Lower leg skin (tissue), 4 donors: ENCODE results near the gene ALOX5. TPM values are rescaled to one million over a fixed set of nuclear protein-coding genes. Genes with fewer than 3 reads are reported as not detected.

ENCODE experiments used
- DNase-seq, 2 donors: peaks; one replicate each; pipeline ENCODE4 v3.0.0-alpha.2; 2019; ENCODE audit warnings: low spot score in 2 of 2
- H3K4me3 ChIP-seq: fragments of 200-600 bp; sonication (generic); 2 replicates; pipeline ENCODE4 v1.5.1; 2017; ENCODE audit warnings: mild to moderate bottlenecking, low read depth; ENCODE audit not compliant: poor library complexity, severe bottlenecking
- POLR2A ChIP-seq, 2 donors: fragments of 450-650 bp; IDR thresholded peaks; one replicate each; pipeline ENCODE4 v1.6.1; 2016 to 2017; ENCODE audit warnings: antibody characterized with exemption in 2 of 2, mild to moderate bottlenecking in 1 of 2, moderate library complexity in 1 of 2
- WGBS, 2 donors: methylation state at CpG; one replicate each; pipeline ENCODE4 v1.1.5; 2018; 5-methylcytosine and 5-hydroxymethylcytosine counted together
- intact Hi-C: fragments of 100-400 bp; cut with DNase I; formaldehyde crosslinking; loops from one replicate; pipeline ENCODE4 v1.15.0; 2023; ENCODE audit warnings: low total_unique reads
- total RNA-seq, 4 donors: library from RNA; depleted of rRNA; stranded (reverse); fragments of >200 nt; gene quantifications; one replicate each; pipeline ENCODE4 v1.1.0, GENCODE V29; 2016
- TF ChIP-seq, protein P1 (sequence below), 3 donors: fragments of 450-650 bp; IDR thresholded peaks; one replicate each; pipeline ENCODE4 v1.5.1; 2016; ENCODE audit warnings: antibody characterized with exemption in 3 of 3, mild to moderate bottlenecking in 3 of 3, moderate library complexity in 2 of 3

The ALOX5 gene
- total RNA-seq, 4 donors from 2014 or later = 7.4 to 16.0 (median 11.9) TPM

- DNase-seq = no peak
- WGBS, 2 donors = 36 to 39% methylated on average over 42 to 48 of the region's 50 CpGs
- no peak overlapping the region for H3K4me3 ChIP-seq
- intact Hi-C loops = no loop called here
- TF ChIP-seq, protein P1, sequence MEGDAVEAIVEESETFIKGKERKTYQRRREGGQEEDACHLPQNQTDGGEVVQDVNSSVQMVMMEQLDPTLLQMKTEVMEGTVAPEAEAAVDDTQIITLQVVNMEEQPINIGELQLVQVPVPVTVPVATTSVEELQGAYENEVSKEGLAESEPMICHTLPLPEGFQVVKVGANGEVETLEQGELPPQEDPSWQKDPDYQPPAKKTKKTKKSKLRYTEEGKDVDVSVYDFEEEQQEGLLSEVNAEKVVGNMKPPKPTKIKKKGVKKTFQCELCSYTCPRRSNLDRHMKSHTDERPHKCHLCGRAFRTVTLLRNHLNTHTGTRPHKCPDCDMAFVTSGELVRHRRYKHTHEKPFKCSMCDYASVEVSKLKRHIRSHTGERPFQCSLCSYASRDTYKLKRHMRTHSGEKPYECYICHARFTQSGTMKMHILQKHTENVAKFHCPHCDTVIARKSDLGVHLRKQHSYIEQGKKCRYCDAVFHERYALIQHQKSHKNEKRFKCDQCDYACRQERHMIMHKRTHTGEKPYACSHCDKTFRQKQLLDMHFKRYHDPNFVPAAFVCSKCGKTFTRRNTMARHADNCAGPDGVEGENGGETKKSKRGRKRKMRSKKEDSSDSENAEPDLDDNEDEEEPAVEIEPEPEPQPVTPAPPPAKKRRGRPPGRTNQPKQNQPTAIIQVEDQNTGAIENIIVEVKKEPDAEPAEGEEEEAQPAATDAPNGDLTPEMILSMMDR (IDR thresholded peaks at IDR 0.05) = no peak
- no peak for TF ChIP-seq POLR2A (IDR thresholded peaks at IDR 0.05)
Observed at GRCh38 chr10:45427262-45427969, 53.4 kb downstream of the ALOX5 start.

- 21 to 25% methylated on average over 16 of the region's 16 CpGs for WGBS, 2 donors
- no peak for DNase-seq
- no peak for TF ChIP-seq POLR2A (IDR thresholded peaks at IDR 0.05)
- TF ChIP-seq, protein P1 (IDR thresholded peaks at IDR 0.05) = no peak
- no peak overlapping the region for H3K4me3 ChIP-seq
- intact Hi-C loops = no loop called here
Observed at GRCh38 chr10:45427970-45428366, 54.0 kb downstream of the ALOX5 start.

GRCh38 chr10:45428611-45429510, 54.8 kb downstream of the ALOX5 start:
- TF ChIP-seq, protein P1 (IDR thresholded peaks at IDR 0.05) = no peak
- TF ChIP-seq POLR2A (IDR thresholded peaks at IDR 0.05) = no peak
- DNase-seq = peak in 1 of 2 donors; percentile 59
- WGBS, 2 donors = 87 to 88% methylated on average over 8 to 10 of the region's 10 CpGs
- no peak overlapping the region for H3K4me3 ChIP-seq
- intact Hi-C loops = no loop called here

GRCh38 chr10:45429790-45430189, 55.8 kb downstream of the ALOX5 start:
- DNase-seq = no peak
- 82 to 93% methylated on average over 2 of the region's 2 CpGs for WGBS, 2 donors
- no peak for TF ChIP-seq POLR2A (IDR thresholded peaks at IDR 0.05)
- TF ChIP-seq, protein P1 (IDR thresholded peaks at IDR 0.05) = no peak
- no peak overlapping the region for H3K4me3 ChIP-seq
- intact Hi-C loops = no loop called here

DNA sequence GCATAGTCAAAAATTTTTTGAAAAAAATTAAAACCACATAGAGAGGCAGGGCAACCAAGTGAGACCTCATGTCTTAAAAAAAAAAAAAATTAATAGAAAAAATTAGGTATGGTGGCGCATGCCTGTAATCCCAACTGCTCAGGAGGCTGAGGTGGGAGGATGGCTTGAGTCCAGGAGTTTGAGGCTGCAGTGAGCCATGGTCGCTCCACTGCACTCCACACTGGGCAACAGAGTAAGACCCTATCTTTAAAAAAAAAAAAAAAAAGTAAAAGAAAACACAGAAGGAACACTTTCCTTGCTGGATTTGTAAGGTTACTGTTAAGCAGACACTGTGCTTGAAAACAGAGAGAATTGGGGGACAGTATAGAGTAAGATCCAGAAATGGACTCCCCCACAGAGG, 58.1 kb downstream of the ALOX5 start:
- no peak overlapping the region for H3K4me3 ChIP-seq
- 81 to 87% methylated on average over 2 of the region's 2 CpGs for WGBS, 2 donors
- intact Hi-C loops = no loop called here
- DNase-seq = no peak
- TF ChIP-seq POLR2A (IDR thresholded peaks at IDR 0.05) = no peak
- TF ChIP-seq, protein P1 (IDR thresholded peaks at IDR 0.05) = no peak
